HG03139 (cell line): ENCODE measurements around the gene TUFM.
"Not testable (repeated sequence)": the region's sequence is repeated elsewhere in the genome, so short reads cannot be mapped to it uniquely, and the experiment has no call there.

Experiments used
- ATAC-seq: cut with Tn5 transposase; IDR thresholded peaks from one replicate; pipeline ENCODE4 v1.9.1; 2021; ENCODE audit not compliant: unreplicated experiment

The TUFM gene

GRCh38 chr16:28839004-28839639 lies 7.0 kb downstream of the TUFM start:
- ATAC-seq, result no peak

GRCh38 chr16:28838558-28838918 lies 7.6 kb downstream of the TUFM start:
- no peak for ATAC-seq

- no peak for ATAC-seq
Observed at GRCh38 chr16:28837672-28838557, 8.2 kb downstream of the TUFM start.

DNA sequence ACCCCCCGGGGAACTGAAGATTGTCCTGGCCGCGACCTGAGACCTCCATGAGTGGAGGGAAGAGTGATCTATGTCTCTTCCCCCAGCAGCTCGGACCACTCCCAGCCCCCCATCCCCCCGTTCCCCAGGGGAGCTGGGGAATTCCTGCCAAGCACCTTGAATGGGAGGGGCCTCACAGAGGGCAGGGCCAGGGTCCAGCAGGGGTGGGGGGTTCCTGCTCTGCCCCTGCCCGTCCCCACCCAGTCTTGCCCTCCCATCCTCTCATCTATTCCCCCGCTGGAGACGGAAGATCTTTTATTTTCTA lies 9.4 kb downstream of the TUFM start:
- ATAC-seq, result no peak

DNA sequence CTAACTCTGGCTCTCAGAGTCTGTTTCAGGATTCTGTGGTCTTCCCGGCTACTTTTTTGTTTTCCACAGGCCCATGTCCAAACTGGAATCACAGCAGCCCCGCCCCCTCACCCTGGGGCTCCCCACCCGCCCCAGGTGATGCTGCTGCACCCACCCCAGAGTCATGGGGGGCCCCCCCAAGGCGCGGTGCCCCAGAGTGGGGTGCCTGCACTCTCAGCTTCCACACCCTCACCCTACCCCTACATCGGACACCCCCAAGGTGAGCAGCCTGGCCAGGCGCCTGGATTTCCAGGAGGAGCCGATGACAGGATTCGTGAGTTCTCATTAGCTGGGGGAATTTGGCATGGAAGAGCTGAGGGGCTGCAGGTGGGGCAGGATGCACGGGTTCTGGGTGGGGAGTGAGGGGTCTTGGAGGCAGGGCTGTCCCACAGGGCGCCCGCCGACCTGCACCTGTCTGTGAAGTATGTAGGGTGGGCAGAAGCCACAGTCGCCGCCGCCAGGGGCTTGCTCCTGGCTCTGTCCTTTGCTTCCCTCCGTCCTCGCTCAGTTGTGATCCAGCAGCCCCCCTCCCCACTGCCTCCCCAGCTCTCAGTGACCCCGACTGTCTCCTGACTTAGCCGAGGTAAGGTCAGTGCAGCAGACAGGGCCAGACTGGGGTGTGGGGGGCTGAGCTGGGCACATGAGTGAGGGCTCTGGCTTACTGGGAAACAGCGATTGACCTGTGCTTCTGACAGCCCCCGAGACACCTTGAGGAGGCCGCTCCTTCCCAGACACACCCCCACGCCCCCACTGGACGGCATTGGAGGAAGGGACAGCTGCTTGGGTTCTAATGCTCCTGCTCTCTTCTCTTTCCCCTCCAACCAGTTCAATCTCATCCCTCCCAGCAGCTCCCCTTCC lies 10.0 kb downstream of the TUFM start:
- ATAC-seq, result no peak

DNA sequence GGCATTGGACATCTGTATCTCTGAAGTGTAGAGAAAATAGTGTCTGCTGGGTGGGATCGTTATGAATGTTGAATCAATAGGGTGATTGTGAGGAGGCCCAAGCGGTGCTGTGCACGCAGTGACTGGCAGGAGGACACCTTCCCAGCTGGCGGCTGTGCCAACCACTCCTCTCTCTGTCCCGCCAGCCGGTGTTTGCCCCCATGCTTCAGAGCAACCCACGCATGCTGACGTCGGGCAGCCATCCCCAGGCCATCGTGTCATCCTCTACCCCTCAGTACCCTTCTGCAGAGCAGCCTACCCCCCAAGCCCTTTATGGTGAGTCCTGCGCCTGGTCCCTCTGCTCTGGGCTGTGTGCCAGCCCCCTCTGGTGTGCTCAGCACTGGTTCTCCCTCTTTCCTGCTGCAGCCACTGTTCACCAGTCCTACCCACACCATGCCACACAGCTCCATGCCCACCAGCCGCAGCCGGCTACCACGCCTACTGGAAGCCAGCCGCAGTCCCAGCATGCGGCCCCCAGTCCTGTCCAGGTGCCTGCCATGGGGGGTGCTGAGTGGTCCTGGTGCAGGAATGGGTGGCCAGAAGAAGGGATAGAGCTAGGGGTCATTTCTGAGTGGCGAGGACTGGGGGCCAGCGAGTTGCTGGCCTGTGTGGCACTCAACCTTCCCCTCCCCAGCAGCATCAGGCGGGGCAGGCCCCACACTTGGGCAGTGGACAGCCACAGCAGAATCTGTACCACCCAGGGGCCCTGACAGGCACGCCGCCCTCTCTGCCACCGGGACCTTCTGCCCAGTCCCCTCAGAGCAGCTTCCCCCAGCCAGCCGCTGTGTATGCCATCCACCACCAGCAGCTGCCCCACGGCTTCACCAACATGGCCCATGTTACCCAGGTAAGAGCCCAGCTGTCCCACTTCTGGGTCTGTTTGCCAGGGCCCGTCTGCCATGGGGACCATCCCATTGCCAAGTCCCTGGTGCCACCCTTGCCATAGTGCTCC lies 11.0 kb downstream of the TUFM start:
- no peak for ATAC-seq

DNA sequence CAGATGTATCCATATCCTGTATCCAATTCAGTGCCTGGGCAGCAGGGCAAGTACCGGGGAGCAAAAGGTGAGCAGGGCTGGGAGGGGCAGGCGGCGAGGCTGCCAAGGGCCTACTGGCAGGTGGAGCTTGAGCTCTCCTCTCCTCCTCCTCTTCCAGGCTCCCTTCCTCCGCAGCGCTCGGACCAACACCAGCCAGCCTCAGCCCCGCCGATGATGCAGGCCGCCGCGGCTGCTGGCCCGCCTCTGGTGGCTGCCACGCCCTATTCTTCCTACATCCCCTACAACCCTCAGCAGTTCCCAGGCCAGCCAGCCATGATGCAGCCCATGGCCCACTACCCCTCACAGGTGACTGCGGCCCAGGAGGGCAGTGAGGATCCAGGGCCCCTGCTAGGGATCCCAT lies 11.8 kb downstream of the TUFM start:
- ATAC-seq, result no peak

GRCh38 chr16:28830531-28830930 lies 15.6 kb downstream of the TUFM start:
- no peak for ATAC-seq

- ATAC-seq, result no peak
Observed at GRCh38 chr16:28829747-28830146, 16.4 kb downstream of the TUFM start.

DNA sequence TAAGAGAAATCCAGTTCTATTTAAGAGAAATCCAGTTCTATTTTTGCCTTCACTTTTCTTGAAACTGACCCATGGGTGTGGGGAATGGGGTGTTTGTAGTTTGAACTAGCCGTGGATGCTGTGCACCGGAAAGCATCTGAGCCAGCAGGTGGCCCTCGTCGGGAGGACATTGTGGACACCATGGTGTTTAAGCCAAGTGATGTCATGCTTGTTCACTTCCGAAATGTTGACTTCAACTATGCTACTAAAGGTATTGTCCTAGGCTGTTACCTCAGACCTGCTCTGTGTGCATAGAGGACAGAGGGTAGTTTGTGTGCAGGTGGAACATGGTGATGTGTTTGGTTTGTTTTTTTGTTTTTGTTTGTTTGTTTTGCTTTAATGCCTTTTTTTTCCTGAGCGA lies 20.0 kb downstream of the TUFM start:
- no peak for ATAC-seq

DNA sequence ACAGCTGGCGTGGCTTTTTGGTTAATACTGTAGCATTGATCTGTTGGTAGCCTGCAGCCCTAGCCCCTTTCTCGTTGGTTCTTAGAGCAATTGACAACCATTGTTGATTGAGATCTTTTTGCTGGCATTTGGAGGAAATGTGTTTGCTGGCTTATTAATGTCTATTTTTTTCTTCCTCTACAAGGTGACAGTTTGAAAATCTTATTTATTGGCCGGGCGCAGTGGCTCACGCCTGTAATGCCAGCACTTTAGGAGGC lies 21.5 kb downstream of the TUFM start:
- no peak for ATAC-seq

- peak; percentile 56 for ATAC-seq
Observed at GRCh38 chr16:28823873-28824716, 22.1 kb downstream of the TUFM start.

DNA sequence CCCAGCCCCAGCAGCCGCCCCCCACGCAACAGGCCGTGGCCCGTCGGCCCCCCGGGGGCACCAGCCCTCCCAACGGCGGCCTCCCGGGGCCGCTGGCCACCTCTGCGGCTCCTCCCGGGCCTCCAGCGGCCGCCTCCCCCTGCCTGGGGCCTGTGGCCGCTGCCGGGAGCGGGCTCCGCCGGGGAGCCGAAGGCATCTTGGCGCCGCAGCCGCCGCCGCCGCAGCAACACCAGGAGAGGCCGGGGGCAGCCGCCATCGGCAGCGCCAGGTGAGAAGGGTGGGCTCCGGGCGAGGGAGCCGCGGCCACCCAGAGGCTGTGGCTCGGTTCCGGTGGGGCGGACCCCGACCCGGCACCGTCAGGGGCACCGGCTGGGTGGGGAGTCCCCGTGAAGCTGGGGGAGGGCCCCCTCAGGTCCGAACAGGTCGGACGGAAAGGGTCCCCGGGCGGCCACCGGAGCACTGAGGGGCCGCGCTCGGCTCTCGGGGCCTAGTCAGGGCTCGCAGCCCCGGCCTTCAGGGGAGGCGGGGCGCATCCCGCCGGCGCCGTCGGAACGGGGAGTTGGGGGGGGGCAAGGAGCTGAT lies 22.8 kb downstream of the TUFM start:
- peak; percentile 11 for ATAC-seq

GRCh38 chr16:28822520-28823290 lies 23.4 kb downstream of the TUFM start, which contains the start of gene ATXN2L:
ATXN2L (plus strand) TSS chr16:28822999; CDS start chr16:28823260, 261 bp downstream.
- peak; percentile 45 for ATAC-seq

GRCh38 chr16:28821874-28822519 lies 24.2 kb downstream of the TUFM start:
- ATAC-seq, result no peak

GRCh38 chr16:28820546-28820945 lies 25.6 kb downstream of the TUFM start:
- not testable (repeated sequence) for ATAC-seq

GRCh38 chr16:28820016-28820415 lies 26.1 kb downstream of the TUFM start:
- ATAC-seq, result no peak

DNA sequence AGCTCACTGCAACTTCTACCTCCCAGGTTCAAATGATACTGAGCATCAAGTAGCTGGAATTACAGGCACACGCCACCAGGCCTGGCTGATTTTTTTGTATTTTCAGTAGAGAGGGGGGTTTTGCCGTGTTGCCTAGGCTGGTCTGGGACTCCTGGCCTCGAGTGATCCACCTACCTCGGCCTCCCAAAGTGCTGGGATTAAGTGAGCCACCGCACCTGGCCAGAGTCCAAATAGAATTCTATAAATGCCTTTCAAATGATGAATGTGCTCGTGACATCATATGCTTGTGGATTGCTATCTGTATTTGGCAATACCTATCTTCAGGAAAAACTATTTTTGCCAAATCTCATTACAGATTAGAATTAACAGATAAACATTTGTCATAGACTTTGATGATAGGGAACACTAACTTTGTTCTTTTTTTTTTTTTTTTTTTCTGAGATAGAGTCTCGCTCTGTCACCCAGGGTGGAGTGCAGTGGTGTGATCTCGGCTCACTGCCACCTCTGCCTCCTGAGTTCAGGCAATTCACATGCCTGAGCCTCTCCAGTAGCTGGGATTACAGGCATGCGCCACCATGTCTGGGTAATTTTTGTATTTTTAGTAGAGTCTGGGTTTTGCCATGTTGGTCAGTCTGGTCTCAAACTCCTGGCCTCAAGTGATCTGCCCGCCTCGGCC lies 38.6 kb downstream of the TUFM start:
- ATAC-seq, result not testable (repeated sequence)
